WERI-Rb-1 (cell line): Measurements from ENCODE around the gene CCL25.
A peak's percentile ranks its signal among the peaks of the same experiment; 100 is the strongest.

ENCODE experiments used
- DNase-seq: peaks from one replicate; pipeline ENCODE4 v3.0.0-alpha.2; 2020
- H3K27ac ChIP-seq: fragments of 250-450 bp; sonication (Bioruptor Pico); 2 replicates; pipeline ENCODE4 v1.5.1; 2020; ENCODE audit warnings: mild to moderate bottlenecking, moderate library complexity
- H3K27me3 ChIP-seq: fragments of 250-450 bp; sonication (Bioruptor Pico); 2 replicates; pipeline ENCODE4 v1.5.1; 2021; ENCODE audit warnings: mild to moderate bottlenecking, low read depth, moderate library complexity; ENCODE audit not compliant: insufficient read depth, severe bottlenecking
- H3K36me3 ChIP-seq: fragments of 250-450 bp; sonication (Bioruptor Pico); 2 replicates; pipeline ENCODE4 v1.5.1; 2020; ENCODE audit warnings: mild to moderate bottlenecking, moderate library complexity
- H3K4me3 ChIP-seq: 2 replicates; pipeline ENCODE4 v1.5.1; 2011; ENCODE audit warnings: low read depth, mild to moderate bottlenecking, control low read depth, low read length
- H3K9me3 ChIP-seq: fragments of 250-450 bp; sonication (Bioruptor Pico); 2 replicates; pipeline ENCODE4 v1.5.1; 2021; ENCODE audit warnings: mild to moderate bottlenecking, moderate library complexity; ENCODE audit not compliant: severe bottlenecking
- CTCF ChIP-seq: IDR thresholded peaks from 2 replicates; pipeline ENCODE4 v1.5.1; 2011; ENCODE audit warnings: low read depth, mild to moderate bottlenecking, control low read depth, inconsistent platforms, low read length

The CCL25 gene

GRCh38 chr19:8046569-8047165 lies 5.9 kb upstream of the CCL25 start:
- H3K36me3 ChIP-seq: no peaks in the 10 kb centered on the region
- no peak for DNase-seq
- TF ChIP-seq CTCF: no peak
- no peaks in the 10 kb centered on the region for H3K9me3 ChIP-seq
- H3K27me3 ChIP-seq: no peaks in the 10 kb centered on the region
- H3K27ac ChIP-seq: no peak overlapping the region
- no peak overlapping the region for H3K4me3 ChIP-seq

- DNase-seq: peak; percentile 62
- Histone ChIP-seq H3K4me3 (no peak overlapping the region), H3K27ac (no peak overlapping the region), H3K9me3 (no peaks in the 10 kb centered on the region), H3K36me3 (no peaks in the 10 kb centered on the region), H3K27me3 (no peaks in the 10 kb centered on the region)
- TF ChIP-seq CTCF: no peak
These were observed 2.1 kb upstream of the CCL25 start for GRCh38 chr19:8050274-8051096.

- DNase-seq: no peak
- TF ChIP-seq CTCF: no peak
- H3K36me3 ChIP-seq: no peaks in the 10 kb centered on the region
- no peaks in the 10 kb centered on the region for H3K9me3 ChIP-seq
- H3K4me3 ChIP-seq: no peak overlapping the region
- no peaks in the 10 kb centered on the region for H3K27me3 ChIP-seq
- H3K27ac ChIP-seq: no peak overlapping the region
These were observed 1.6 kb downstream of the CCL25 start for GRCh38 chr19:8054169-8054568.

- no peak for TF ChIP-seq CTCF
These were observed 4.0 kb downstream of the CCL25 start for GRCh38 chr19:8056533-8056932.

GRCh38 chr19:8057545-8058270 lies 5.1 kb downstream of the CCL25 start:
- DNase-seq: no peak
- Histone ChIP-seq H3K36me3 (no peaks in the 10 kb centered on the region), H3K4me3 (no peak overlapping the region), H3K9me3 (no peaks in the 10 kb centered on the region), H3K27ac (no peak overlapping the region), H3K27me3 (no peaks in the 10 kb centered on the region)
- TF ChIP-seq CTCF: no peak

More at GRCh38 chr19:8056533-8056932, 4.0 kb downstream of the CCL25 start:
- Histone ChIP-seq H3K36me3 (no peaks in the 10 kb centered on the region), H3K27ac (no peak overlapping the region), H3K27me3 (no peaks in the 10 kb centered on the region), H3K9me3 (no peaks in the 10 kb centered on the region), H3K4me3 (no peak overlapping the region)
- DNase-seq: no peak
